Measurements from ENCODE around the gene FGF11.

FGF11 gene

DNA sequence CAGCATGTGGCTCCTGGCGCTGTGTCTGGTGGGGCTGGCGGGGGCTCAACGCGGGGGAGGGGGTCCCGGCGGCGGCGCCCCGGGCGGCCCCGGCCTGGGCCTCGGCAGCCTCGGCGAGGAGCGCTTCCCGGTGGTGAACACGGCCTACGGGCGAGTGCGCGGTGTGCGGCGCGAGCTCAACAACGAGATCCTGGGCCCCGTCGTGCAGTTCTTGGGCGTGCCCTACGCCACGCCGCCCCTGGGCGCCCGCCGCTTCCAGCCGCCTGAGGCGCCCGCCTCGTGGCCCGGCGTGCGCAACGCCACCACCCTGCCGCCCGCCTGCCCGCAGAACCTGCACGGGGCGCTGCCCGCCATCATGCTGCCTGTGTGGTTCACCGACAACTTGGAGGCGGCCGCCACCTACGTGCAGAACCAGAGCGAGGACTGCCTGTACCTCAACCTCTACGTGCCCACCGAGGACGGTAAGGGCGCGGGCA is 31.0 kb upstream of the FGF11 start:
- DNase-seq (ENCODE audit: low read depth) = no peak

DNA sequence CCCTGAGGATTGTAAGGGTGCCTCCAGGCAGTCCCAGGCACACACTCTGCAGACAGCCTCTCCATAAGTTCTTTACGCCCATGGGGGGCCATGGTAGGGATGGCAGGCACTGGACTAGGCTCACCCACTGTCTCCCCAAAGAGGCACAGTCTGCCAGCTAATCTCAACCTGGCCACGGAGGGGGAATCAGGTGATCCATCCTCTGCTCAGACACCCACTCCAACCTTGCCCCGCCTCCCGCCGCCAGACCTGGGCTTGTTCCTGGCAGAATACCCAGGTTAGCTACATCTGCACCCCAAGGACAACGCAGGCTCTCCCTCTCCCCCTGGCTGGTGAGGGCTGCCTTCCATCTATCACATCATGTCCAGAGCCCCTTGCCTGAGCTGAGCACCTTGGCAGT is 30.4 kb upstream of the FGF11 start:
- DNase-seq (ENCODE audit: low read depth) = no peak

DNA sequence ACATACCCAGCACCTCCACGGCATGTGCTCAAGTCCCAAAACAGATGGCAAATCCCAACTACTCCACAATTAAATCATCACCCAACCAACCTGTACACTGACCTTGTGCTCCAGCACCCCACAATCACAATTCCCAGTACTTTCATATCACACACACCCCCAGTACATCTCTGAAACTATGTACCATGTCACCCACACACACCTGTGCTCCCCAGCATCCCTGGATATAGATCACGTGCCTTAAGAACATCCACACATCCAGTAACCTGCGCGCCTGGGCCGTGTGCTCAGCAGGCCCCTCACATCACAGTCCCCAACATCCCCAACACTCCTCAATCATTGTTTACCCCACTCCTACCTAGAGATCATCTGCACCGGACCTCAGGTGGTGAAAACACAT is 29.6 kb upstream of the FGF11 start:
- DNase-seq (ENCODE audit: low read depth) = no peak

DNA sequence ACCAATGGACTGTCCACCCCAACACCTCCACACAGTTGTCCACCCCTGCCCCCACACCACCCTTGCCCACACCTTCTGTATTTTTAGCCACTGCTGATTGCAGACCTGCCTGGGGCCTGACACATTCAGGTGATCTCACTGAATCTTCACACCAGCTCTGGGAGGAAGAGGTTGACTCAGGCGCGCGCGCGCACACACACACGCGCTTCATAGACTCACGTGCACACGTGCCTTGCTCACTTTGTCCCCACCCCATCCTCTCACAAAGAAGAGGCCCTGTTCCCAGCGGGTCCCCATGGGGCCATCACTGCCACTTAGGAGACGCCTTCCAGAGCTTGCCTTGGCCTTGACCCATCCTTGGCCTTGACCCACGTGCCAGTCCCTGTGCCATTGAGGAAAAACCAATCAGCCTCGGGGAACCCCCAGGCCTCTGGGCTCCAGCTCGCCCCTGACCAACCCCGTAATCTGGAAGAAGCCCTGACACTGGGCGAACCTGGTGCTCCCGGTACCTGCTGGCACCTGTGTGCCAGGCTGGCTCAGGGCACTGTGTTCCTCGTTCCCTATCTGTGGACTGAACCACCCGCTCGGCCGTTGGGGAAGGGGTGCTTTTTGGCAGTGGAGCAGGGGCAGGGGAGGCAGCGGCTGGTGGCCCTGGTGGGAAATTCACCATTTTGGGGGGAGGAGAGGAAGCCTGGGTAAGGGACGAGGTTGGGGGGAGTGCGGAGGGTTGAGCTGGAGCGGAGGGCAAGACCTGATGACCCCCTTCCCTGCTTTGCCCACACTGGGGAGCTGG is 28.5 kb upstream of the FGF11 start:
- DNase-seq (ENCODE audit: low read depth) = no peak

DNA sequence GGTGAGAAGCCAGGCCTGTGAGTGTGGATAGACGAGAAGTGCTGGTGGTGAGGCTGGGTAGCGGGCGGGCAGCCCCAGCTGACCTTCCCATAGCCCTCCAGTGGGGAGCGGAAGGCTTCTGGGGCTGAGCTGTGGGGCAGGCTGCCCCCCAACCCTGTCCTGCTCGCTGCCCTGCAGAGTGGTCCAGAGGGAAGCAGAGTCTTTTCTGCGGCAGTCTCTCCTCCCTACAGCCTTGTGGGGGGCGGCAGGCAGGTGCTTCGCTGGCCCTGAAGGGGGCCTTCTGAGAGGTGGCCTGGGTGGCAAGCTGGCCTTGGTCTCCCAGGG is 27.9 kb upstream of the FGF11 start:
- DNase-seq (ENCODE audit: low read depth) = no peak

DNA sequence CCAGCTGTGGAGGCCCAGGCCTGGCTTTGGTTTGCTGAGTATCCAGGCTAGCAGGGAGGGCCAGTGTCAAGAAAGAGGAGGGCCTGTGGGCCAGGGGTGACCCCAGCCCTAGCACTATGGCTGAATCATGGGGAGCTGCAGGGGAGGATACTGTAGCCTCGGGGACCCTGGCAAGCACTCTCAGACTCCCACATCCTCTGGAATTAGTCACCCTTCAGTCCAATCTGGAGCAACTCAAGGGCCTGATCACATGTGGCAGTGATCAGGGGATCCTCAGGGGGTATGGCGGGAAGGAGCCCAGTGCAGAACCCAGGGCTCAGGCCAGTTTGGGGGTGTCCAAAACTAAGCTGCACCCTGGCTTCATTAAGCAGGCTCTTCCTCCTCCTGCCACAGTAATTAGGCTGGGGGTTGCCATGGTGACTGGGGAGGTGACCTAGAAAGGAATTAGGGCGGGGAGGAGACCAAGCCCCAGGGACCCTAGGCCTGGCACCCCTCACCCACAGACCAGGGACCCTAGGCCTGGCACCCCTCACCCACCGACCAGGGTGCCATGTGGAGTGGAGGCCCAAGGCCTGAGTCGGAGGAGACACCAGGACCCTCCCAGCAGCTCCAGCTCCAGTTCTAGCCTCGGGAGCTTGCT is 25.8 kb upstream of the FGF11 start:
- no peak for DNase-seq (ENCODE audit: low read depth)

DNA sequence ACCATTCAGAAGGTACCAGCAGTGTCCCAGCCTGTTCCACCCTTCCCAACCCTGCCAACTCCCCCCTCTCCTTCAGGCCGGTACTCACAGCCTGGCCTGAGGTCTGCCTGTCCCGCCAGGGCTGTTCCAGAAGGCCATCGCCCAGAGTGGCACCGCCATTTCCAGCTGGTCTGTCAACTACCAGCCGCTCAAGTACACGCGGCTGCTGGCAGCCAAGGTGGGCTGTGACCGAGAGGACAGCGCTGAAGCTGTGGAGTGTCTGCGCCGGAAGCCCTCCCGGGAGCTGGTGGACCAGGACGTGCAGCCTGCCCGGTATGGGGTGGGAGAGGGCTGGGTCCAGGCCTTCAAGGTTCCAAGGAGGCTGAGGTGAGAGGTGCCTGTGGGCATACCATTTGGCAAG is 24.5 kb upstream of the FGF11 start:
- DNase-seq (ENCODE audit: low read depth) = no peak

DNA sequence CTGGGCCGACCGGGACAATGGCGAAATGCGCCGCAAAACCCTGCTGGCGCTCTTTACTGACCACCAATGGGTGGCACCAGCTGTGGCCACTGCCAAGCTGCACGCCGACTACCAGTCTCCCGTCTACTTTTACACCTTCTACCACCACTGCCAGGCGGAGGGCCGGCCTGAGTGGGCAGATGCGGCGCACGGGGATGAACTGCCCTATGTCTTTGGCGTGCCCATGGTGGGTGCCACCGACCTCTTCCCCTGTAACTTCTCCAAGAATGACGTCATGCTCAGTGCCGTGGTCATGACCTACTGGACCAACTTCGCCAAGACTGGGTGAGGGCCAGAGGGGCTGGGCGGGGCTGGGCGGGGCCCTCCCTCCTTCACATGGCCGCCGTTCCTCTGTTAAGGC is 23.5 kb upstream of the FGF11 start:
- DNase-seq (ENCODE audit: low read depth) = no peak

DNA sequence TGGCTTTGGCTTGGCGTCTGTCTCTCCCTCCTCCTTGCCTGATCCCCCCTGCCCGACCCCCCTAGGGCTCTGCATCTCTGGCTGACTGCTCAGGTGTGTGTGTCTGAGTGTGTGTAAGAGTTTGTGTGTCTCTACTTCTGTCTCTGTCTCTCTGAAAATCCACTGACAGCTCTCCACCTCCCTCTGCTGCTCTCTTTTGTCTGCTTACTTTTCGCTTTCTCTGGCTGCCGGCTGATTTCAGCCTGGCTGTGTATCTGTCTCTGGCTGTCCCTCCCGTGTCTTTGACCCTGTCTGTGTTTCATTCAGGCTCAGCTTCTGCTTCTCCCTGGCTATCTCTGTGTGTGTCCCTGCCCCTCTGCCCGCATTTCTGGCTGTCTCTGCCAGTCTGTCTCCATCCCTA is 23.0 kb upstream of the FGF11 start:
- no peak for DNase-seq (ENCODE audit: low read depth)

DNA sequence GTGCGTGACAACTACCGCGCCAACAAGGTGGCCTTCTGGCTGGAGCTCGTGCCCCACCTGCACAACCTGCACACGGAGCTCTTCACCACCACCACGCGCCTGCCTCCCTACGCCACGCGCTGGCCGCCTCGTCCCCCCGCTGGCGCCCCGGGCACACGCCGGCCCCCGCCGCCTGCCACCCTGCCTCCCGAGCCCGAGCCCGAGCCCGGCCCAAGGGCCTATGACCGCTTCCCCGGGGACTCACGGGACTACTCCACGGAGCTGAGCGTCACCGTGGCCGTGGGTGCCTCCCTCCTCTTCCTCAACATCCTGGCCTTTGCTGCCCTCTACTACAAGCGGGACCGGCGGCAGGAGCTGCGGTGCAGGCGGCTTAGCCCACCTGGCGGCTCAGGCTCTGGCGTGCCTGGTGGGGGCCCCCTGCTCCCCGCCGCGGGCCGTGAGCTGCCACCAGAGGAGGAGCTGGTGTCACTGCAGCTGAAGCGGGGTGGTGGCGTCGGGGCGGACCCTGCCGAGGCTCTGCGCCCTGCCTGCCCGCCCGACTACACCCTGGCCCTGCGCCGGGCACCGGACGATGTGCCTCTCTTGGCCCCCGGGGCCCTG is 22.2 kb upstream of the FGF11 start:
- DNase-seq (ENCODE audit: low read depth) = no peak

DNA sequence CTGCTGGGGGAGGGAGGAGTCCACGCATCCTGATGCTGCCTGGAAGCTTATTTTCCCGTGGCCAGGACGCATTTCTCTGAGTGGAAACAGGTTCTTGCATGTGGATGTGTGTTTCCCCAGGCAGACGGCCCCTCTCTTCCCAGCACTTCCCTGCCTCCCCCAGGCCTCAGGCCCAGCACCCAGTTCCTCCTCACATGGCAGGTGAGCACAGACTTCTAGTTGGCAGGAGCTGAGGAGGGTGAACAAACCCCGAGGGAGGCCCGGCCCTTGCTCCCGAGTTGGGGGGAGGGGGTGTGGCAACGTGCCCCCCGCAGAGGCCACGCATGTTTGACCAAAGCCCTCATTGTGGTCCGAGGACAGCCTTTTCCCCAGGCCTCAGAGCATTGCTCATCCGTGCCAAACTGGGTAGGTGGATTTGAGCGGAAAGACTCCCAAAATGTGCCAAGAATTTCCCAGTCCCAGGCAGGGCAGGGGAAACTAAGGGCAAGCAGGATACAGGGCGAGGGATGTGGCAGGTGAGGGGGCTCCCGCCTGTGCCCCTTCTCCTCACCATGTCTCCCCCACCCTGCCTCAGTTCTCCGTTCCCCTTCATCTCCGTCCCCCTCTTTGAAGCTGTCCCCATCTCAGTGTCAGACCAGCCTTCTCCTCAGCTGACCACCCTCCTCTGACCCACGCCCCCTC is 20.7 kb upstream of the FGF11 start:
- DNase-seq (ENCODE audit: low read depth) = no peak

DNA sequence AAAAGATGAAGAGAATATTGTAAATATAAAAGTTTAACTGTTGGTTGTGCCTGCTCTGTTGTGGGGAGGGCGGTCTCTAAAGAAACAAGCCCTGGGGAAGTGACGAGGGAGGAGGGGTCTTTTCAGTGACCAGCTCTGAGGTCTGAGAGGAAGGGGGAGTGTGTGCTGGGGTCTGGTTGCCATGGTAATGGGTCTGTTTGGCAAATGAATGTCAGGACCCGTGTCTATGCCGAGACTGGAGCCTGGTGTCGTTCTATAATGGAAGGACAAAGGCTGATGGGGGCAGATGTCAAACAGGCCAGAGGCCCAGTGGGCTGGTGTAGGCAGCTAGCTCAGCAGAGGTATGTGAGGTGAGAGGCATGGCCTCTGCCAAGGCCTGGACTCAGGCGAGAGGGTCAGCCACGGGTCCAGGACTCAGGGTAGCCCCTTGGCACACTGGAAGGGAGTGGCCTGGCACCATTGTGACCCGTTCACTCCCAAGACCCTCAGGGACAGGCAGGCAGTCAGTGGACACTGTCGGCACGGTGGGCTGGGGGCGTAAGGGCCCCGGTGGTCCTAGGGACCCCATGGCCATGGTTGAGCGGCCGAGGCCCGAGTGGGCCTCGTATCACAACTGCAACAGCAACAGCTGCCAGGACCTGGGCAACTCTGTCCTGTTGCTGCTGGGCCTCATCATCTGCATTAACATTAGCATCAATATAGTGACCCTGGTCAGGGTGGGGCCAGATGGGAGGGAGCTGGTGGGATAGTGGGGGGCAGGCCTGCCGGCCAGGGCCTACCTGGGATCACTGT is 19.3 kb upstream of the FGF11 start, which contains the start of gene SPEM1:
Gene SPEM1 (plus strand): TSS at position 506 of the 792 bp plus-strand sequence. CDS start 61 bp downstream, at position 567.
- DNase-seq (ENCODE audit: low read depth) = no peak

DNA sequence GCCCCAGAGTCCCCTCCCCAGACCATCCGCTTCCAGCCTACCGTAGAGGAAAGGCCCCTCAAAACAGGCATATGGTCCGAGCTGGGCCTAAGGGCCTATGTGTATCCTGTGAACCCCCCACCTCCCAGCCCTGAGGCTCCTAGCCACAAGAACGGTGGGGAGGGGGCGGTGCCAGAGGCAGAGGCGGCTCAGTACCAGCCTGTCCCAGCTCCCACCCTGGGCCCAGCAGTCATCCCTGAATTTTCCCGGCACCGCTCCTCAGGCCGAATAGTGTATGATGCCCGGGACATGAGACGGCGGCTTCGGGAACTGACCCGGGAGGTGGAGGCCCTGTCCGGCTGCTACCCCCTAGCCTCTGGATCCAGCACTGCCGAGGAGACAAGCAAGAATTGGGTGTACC is 18.1 kb upstream of the FGF11 start:
- DNase-seq (ENCODE audit: low read depth) = no peak

DNA sequence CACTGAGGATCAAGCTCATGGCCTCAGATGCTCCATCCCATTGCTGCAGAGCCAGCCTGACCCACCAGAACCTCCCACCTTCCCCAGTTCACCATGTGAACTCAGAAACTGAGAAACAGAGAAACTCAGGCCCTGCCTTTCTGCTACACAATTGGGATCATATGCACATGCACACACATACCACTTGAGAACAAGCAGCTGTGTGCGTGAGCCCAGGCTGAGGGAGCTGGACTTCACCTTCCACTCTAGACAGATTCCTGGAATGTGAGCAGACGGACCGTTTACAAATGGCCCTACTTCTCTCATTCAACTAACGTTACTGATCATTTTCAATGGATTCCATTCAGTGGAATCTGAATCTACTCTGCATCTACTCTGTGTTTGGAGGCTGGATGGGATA is 15.6 kb upstream of the FGF11 start:
- no peak for DNase-seq (ENCODE audit: low read depth)

DNA sequence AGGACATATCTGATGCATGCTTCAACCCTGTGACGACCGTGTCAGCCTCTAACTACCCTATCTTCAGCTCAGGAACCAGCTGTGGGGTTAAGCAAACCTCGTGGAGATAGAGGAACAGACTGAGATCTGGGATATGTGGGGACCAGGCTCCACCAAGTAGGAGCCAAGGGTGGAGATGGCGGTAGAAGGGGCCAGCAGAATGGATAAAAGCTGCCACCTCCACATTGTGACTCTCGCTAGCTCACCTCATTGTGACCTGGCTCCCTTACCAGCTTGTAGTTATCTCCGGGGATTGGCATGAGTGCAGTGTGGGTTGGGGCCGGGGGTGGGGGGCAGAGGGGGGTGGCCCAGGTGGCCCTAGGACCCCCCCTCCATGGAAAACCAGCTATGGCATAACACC is 14.0 kb upstream of the FGF11 start, which contains the start of gene SPEM2:
Gene SPEM2 (plus strand): TSS at position 301 of the 400 bp plus-strand sequence. CDS start 73 bp downstream, at position 374.
- no peak for DNase-seq (ENCODE audit: low read depth)

DNA sequence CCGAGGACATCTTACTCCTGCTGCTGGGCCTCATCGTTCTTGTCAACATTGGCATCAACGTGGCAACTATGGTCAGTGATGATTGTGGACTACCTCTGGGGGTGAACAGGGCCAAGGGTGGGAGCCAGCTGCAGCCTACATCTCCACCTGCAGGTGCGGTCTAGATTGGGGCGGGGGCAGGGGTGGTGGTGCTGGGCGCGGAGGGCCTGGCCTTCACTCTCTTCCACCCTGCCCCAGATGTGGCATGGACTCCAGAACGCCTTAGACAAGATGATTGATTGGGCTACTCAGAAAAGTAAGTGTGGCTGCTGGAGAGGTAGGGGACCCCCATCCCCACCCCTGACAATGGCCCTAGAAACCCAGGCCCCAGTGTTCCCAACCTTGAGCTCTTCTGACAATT is 13.6 kb upstream of the FGF11 start:
- DNase-seq (ENCODE audit: low read depth) = no peak

DNA sequence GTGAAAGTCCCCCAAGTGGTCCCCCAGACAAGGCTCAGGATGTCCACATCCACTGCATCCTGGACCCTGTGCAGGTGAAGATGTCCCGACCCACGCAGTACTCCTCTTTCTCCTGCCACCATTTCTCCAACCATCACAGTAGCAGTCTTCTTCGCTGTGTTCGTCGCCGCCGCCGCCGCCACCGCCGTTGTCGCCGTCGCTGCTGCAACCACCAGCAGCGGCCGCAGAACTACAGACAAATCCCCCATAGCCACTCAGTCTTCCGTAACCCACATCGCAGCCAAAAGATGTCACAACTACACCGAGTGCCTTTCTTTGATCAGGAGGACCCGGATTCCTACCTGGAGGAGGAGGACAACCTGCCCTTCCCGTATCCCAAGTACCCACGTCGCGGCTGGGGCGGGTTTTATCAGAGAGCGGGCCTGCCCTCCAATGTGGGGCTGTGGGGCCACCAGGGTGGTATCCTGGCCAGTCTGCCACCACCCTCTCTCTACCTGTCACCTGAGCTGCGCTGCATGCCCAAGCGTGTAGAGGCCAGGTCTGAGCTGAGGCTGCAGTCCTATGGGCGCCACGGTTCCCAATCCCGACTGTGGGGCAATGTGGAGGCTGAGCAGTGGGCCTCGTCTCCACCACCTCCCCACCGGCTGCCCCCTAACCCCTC is 13.0 kb upstream of the FGF11 start:
- DNase-seq (ENCODE audit: low read depth) = no peak

DNA sequence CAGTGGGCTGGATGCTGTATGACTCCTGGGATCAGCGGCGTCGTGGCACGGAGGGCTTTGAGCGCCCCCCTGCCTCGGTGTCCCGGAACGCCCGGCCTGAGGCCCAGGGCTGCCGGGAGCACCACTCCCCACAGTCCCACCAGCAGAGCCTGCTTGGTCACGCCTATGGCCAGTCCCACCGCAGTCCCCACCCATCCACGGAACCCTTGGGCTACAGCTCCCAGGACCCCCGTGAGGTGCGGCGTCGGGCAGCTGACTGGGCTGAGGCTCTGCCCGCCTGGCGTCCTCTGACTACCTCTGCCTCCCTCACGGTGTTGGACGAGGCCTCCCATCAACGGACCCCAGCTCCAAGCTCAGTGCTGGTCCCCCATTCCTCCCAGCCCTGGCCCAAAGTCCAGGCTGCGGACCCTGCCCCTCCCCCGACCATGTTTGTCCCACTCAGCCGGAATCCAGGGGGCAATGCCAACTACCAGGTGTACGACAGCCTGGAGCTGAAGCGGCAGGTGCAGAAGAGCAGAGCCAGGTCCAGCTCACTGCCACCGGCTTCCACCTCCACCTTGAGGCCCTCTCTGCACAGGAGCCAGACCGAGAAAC is 12.3 kb upstream of the FGF11 start:
- no peak for DNase-seq (ENCODE audit: low read depth)

DNA sequence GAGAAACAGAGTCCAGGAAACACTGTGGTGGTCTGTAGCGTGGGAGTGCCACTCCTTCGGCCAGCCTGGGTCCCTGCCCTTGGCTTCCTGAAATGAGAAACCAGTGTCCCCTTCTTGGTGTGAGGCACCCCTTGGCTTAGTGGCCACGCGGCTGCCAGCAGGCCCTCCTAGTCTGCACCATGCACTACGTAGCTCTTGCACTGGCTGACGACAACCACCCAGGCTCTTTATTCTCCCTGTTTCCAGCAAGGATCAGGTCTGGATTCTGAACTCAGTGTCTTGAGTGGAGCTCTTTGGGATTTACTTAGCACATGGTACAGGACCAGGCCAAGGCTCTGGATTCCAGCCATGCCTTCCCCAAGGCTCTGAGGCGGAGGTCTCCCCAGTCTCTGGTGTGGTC is 11.8 kb upstream of the FGF11 start:
- DNase-seq (ENCODE audit: low read depth) = no peak

DNA sequence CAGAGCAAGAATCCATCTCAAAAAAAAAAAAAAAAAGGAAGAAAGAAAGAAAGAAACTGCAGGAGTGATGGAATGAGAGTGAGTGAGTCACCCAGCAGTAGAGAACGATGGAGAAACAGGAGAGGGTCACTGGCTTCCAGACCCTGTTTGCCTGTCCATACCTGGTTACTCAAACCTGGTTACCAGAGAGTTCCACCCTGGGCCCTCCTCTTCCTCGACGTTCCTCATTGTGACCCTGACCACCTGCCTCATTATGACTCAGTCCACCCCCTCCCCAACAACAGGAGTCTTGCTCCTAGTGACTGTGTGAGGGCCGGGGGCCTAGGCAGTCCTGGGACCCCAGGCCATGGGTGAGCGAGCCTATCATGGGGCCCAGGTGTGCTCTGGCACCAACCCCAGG is 10.8 kb upstream of the FGF11 start, which contains the start of gene SPEM3:
Gene SPEM3 (plus strand): TSS at position 301 of the 400 bp plus-strand sequence. CDS start 46 bp downstream, at position 347.
- no peak for DNase-seq (ENCODE audit: low read depth)

DNA sequence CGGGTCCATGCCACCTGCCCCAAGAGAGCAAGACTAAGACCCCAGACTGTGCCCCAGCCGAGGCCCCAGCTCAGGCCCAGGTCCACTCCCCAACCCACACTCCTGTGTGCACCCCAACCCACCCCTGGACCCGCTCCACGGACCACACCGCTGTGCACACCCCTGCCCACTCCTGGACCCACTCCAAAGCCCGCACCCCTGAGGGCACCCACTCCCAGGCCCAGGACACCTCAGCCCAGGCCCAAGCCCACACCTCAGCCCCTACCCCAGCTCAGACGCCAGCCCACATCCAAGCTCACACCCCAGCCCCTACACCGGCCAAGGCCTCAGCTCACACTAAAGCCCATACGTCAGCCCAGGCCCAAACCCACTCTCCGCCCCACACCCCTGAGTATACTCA is 9.6 kb upstream of the FGF11 start:
- no peak for DNase-seq (ENCODE audit: low read depth)

All from stimulated activated CD8-positive, alpha-beta memory T cell treated with anti-CD3 and anti-CD28 coated beads, Interleukin-12 subunit alpha, Interleukin-12 subunit beta, amount 100 ng/mL, for 1 hour (primary cell).